GM21447 (cell line): ENCODE results near the gene ANGEL1.

Experiments used
- ATAC-seq: cut with Tn5 transposase; IDR thresholded peaks from one replicate; pipeline ENCODE4 v1.9.1; 2021; ENCODE audit not compliant: unreplicated experiment

The ANGEL1 gene, protein sequence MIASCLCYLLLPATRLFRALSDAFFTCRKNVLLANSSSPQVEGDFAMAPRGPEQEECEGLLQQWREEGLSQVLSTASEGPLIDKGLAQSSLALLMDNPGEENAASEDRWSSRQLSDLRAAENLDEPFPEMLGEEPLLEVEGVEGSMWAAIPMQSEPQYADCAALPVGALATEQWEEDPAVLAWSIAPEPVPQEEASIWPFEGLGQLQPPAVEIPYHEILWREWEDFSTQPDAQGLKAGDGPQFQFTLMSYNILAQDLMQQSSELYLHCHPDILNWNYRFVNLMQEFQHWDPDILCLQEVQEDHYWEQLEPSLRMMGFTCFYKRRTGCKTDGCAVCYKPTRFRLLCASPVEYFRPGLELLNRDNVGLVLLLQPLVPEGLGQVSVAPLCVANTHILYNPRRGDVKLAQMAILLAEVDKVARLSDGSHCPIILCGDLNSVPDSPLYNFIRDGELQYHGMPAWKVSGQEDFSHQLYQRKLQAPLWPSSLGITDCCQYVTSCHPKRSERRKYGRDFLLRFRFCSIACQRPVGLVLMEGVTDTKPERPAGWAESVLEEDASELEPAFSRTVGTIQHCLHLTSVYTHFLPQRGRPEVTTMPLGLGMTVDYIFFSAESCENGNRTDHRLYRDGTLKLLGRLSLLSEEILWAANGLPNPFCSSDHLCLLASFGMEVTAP

GRCh38 chr14:76812422-76813383 lies at the start of gene ANGEL1:
Gene ANGEL1, minus strand, starts transcription at chr14:76812882. Its CDS starts 55 bp downstream, at chr14:76812827.
- ATAC-seq = peak; percentile 79

GRCh38 chr14:76861574-76862255 lies 49.0 kb upstream of the ANGEL1 start:
- ATAC-seq = no peak

- ATAC-seq = no peak
Measured at GRCh38 chr14:76856769-76857168, 44.1 kb upstream of the ANGEL1 start.

DNA sequence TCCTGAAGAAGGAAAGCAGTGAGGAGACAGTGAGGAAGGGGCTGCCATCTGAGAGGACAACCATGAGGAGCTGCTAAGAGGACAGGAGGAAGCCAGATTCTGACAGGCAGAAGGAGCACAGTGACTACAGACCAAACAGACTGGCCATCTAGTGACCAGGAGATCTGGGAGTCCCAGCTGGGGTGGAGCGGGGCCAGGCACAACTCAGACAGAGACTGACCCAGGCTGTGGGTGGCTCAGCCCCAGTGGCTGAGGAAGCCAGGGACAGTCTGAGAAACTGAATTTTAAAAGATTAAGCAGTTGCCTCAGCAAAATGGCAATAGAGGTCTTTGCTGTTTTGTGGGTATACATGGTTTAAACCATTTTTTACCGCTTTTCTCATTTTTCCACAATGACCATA lies 42.4 kb upstream of the ANGEL1 start:
- no peak for ATAC-seq

DNA sequence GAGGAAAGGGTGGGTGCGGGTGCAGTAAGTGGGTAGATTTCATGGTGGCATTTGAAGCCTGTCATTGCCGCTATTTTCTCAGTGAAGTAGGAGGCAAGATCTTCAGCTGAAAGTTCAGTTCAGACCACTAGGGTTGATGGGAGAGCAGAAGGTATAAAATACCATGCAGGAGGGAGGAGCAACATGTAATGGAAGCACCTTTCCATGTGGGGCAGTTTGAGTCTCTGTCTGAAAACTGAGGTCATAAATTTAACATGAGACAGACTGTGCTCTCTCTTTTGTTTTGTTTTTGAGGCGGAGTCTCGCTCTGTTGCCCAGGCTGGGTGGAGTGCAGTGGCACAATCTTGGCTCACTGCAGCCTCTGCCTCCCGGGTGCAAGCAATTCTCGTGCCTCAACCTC lies 36.2 kb upstream of the ANGEL1 start:
- ATAC-seq = no peak

GRCh38 chr14:76846331-76847047 lies 33.8 kb upstream of the ANGEL1 start:
- no peak for ATAC-seq

GRCh38 chr14:76844223-76844622 lies 31.5 kb upstream of the ANGEL1 start:
- no peak for ATAC-seq

DNA sequence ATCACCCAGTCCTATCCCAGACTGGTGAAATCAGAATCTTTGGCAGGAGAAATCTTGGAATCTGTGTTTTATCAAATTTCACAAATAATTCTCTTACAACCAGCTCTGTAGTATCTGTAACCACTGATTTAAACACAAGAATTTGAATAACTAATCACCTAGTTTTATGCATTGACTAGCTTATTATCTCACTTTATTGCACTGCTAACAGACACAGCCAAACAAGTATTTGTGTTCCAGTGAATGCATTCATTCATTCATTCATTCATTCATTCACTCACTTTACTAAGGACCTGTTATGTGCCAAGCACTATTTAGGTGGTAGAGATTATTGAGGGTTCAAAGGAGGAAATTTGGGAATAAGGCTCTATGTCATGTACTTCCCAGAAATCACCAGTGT lies 29.7 kb upstream of the ANGEL1 start:
- ATAC-seq = no peak

DNA sequence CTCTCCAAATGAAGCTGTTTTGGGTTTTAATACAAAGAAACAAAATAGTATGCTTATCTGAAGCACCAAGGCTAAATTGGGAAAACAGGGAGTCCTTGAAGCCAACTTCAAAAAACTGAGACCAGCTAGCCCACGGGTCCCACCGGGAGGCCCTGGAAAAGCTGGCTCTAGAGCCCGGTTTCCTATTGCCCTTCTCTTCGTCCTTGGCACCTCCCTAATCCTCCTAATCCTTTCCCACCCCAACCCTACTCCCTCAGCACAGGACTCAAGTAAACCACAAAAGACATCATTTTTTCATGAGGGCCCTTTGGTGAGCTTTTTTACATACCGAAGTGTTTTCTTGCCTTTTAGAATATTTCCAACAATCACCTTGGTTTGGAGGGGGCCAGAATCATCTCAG lies 24.8 kb upstream of the ANGEL1 start:
- ATAC-seq = no peak

DNA sequence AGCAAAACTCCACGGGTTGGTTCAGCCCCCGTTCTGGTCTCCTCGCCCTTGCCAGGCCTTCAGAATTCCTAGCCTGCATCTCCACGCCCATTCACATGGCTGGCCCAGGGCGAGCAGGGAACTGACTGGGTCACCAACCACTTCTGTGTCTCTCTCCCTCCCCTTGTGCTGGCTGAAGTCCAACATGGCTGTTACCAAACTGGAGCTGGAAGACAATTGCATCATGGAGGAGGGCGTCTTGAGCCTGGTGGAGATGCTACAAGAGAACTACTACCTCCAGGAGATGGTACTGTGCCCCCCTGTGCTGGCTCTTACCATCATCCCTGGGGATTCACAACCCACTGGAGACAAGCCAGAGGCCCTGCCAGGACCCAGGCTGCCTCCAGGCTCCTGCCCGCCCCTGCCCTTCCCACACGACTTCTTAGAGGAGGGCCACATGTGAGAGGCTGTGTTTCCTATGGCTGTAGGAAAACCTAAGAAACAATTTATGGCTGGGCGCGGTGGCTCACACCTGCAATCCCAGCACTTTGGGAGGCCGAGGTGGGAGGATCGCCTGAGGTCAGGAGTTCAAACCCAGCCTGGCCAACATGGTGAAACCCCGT lies 23.4 kb upstream of the ANGEL1 start:
- no peak for ATAC-seq

DNA sequence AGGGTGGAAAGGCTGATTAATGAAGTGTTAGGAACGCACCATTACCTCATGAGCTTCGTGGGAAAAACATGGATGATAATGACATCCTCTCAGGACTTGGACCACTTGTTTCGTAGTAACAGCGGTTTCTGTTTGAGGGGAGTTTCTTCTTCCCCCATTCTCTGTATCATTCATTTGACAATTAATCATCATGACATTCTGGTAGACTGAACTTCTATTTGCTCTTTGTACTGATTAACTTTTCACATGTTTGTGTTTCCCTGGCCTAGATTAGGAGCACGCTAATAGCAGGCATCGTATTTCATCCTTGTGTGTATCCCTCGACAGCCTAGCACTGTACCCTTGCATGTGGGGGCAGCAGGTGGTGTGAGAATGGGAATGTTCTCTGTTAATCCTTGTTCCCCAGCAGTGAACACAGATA lies 21.6 kb upstream of the ANGEL1 start:
- no peak for ATAC-seq

GRCh38 chr14:76833011-76833410 lies 20.3 kb upstream of the ANGEL1 start:
- ATAC-seq = no peak

GRCh38 chr14:76832503-76832988 lies 19.9 kb upstream of the ANGEL1 start:
- ATAC-seq = no peak

DNA sequence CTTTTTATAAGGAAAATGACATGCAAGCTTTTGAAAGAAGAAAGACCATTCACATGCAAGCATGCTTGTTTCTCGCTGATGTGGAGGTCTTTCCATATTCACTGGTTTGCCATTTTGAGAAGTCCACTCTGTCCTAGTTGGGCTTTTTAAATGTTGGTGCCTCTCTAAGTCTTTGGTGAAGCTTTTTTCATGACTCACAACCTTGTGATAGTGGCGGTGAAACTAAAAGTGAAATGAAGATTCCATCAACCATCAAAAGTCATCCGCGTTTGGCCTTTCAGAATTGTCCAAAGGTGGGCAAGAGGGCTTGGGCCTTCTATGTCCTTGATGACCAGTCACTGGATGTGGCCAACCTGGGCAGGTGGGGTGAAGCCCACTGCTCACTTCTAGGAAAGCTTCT lies 17.9 kb upstream of the ANGEL1 start:
- ATAC-seq = no peak

- ATAC-seq = no peak
Measured at GRCh38 chr14:76829650-76830421, 17.2 kb upstream of the ANGEL1 start.

- ATAC-seq = no peak
Measured at GRCh38 chr14:76829013-76829365, 16.3 kb upstream of the ANGEL1 start.

DNA sequence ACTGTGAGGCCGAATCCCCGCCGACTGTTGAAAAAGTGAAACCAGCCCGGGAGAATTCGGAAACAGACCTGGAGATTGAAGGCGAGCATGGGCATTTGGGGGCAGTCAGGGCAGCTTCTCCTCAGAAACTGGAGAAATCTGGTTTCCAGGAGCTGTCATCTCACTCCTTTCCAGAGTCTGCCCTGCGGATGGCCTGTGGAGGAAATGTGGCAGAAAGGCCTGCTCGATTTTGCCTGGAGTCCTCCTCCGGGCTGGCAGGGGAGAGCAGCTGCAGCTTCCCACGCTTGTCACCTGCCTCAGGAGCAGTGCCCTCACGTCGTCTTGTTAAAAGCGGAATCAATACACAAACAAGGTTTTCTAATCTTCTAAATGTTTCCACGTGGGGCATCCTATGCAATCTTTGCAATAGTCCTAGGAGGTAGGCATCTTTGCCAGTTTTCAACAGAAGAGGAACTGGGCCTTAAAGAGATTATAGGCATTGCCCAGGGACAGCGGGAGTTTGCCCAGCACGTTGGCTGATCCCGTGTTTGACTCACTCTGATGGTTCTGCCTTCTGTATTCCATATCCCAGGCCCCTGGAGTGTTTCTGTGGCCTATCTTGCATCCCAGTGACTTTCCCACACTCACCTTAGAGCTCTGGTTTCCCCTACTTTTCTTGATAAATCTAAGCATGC lies 15.8 kb upstream of the ANGEL1 start:
- no peak for ATAC-seq

GRCh38 chr14:76827696-76828296 lies 15.1 kb upstream of the ANGEL1 start:
- no peak for ATAC-seq
